ENCODE data around the gene KCTD15. TPM values are rescaled to one million over a fixed set of nuclear protein-coding genes. Genes with fewer than 3 reads are reported as not detected.

KCTD15 gene
- polyA plus RNA-seq, 1 experiment: 59.1 TPM

DNA sequence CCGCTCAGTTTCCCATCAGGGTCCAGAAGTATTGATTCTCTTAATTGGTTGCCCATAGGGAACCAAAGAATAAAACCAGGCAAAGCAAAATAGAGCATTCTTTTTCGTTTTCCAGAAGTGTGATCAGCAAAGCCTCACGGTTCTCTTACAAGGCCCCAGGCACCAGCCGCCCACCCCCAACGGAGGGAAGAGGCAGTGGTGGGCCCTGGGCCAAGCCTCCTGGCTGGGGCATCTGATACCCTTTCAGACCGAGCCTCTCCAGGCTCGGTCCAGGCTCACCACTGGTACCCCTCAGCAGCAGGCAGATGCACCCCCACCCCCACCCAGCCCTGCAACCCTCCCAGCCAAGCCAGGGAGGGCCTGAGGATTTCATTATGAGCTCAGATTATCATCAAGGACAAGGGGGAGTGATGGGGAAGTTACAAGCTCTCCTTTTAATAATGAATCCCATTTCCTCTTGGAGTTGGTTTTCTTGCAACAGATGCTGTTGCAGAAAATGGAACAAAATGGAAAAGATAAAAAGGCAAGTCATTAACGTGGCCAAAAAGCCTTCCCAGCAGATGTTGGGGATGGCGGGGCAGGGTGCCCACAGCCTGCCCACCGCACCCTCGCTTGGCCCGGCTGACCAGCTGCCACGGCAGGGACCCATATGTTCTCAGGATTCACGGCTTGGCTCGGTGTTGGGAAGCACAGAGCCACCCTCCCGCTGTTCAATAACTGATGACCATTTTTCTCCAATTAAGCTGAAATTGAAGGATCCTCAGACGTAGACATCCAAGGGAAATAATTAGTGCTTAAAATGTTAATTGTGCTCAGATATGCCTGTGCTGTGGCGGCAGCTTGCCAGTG is 45.9 kb upstream of the KCTD15 start:
- Histone ChIP-seq H3K36me3 (ENCODE audit: control insufficient read depth, insufficient read depth, low read length) (no peaks in the 10 kb centered on the region), H3K4me3 (ENCODE audit: low read depth, low read length) (no peak overlapping the region), H3K27me3 (ENCODE audit: control insufficient read depth, insufficient read depth, low read length) (peaks cover 3% of the 10 kb centered on the region)
- POLR2A ChIA-PET: no interaction called here
- no peak for DNase-seq (ENCODE audit: low read depth)
- CTCF ChIA-PET: interaction anchor here (1.3 kb wide), 1 partner anchor 27 kb away, joined by 4 read pairs; no protein-coding TSS in a partner anchor
- TF ChIP-seq, protein P1, sequence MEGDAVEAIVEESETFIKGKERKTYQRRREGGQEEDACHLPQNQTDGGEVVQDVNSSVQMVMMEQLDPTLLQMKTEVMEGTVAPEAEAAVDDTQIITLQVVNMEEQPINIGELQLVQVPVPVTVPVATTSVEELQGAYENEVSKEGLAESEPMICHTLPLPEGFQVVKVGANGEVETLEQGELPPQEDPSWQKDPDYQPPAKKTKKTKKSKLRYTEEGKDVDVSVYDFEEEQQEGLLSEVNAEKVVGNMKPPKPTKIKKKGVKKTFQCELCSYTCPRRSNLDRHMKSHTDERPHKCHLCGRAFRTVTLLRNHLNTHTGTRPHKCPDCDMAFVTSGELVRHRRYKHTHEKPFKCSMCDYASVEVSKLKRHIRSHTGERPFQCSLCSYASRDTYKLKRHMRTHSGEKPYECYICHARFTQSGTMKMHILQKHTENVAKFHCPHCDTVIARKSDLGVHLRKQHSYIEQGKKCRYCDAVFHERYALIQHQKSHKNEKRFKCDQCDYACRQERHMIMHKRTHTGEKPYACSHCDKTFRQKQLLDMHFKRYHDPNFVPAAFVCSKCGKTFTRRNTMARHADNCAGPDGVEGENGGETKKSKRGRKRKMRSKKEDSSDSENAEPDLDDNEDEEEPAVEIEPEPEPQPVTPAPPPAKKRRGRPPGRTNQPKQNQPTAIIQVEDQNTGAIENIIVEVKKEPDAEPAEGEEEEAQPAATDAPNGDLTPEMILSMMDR (IDR thresholded peaks at IDR 0.05; ENCODE audit: insufficient read depth, low read depth, low read length): no peak

DNA sequence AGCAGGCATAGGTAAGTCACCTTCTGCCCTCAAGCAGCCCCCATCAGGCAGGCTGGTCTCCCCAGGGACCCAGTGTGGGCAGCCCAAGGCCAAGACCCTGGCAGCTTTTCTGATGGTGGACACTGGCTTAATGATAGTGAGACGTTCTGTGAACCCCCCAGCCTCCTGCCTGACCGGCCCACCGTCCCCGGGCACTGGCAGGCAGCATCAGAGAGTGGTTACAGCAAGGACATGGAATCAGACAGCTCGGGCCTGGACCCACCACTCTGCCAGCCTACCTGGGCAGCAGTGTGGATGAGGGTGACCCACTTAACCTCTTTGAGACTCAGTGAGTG is 45.3 kb upstream of the KCTD15 start:
- no peak overlapping the region for H3K4me3 ChIP-seq (ENCODE audit: low read depth, low read length)
- DNase-seq (ENCODE audit: low read depth): no peak
- TF ChIP-seq, protein P1 (IDR thresholded peaks at IDR 0.05; ENCODE audit: insufficient read depth, low read depth, low read length): no peak
- ChIA-PET CTCF (interaction anchor here (1.1 to 1.3 kb wide), 2 partner anchors 27 to 234 kb away, joined by 3 to 4 read pairs; no protein-coding TSS in a partner anchor), POLR2A (no interaction called here)
- H3K36me3 ChIP-seq (ENCODE audit: control insufficient read depth, insufficient read depth, low read length): no peaks in the 10 kb centered on the region
- H3K27me3 ChIP-seq (ENCODE audit: control insufficient read depth, insufficient read depth, low read length): peaks cover 5% of the 10 kb centered on the region

DNA sequence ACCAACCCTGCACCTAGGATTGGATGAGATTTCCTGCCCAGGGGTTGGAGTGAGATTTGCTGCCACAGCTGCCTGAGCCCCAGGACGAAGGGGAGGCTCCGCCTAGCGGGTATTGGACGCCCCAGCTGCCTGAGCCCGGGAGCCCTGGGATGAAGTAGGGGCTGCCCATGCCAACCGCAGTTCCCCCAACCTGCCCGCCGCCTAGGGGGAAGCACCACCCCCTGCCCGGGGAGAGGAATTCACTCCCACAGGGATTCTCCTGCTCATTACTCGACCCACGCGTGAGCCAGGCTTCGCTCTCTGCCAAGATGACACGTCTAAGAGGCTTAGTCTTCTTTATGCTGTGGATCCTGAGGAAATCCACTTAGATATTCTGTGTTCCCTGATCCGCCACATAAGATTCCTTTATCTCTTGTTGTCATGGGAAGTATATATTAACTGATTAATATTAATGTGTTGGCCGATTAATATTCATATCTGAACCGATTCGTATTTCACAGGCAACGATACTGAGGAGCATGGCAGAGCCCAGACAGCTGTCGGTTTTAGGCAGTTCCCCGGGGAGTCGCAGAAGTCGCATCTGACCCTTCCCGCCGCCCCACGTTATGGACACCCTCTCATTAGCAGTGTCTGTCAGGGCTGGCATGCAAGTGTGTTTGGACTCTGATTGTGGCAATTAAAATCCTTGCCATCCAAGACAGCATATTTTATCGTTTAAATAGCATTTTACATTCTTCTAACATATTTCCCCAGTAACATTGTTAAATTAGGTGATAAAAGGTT is 44.5 kb upstream of the KCTD15 start:
- POLR2A ChIA-PET: no interaction called here
- Histone ChIP-seq H3K4me3 (ENCODE audit: low read depth, low read length) (no peak overlapping the region), H3K27me3 (ENCODE audit: control insufficient read depth, insufficient read depth, low read length) (peaks cover 6% of the 10 kb centered on the region), H3K36me3 (ENCODE audit: control insufficient read depth, insufficient read depth, low read length) (no peaks in the 10 kb centered on the region)
- TF ChIP-seq, protein P1 (IDR thresholded peaks at IDR 0.05; ENCODE audit: insufficient read depth, low read depth, low read length): no peak
- CTCF ChIA-PET: interaction anchor here (1.1 kb wide), 1 partner anchor 233 kb away, joined by 3 read pairs; no protein-coding TSS in a partner anchor
- no peak for DNase-seq (ENCODE audit: low read depth)

DNA sequence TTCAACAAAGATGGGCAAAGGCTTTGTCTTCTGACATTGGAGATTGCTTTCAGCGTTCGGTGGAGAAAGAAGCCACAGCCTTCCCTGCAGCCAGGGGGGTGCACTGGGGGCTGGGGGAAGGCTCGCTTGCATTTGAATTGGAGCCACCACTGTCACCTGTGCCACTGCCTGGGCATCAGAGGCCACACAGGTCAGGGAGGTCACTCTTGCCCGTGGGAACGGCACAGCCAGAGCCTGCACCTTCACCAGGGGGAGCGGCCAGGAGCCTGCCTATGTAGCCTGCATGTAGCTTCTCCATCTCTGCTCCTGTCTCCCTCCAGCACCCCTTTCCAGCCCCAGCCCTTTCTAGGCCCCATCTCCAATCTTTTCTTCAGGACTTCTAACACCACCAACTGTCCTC is 43.7 kb upstream of the KCTD15 start:
- no peak for DNase-seq (ENCODE audit: low read depth)
- CTCF ChIA-PET: no interaction called here
- TF ChIP-seq, protein P1 (IDR thresholded peaks at IDR 0.05; ENCODE audit: insufficient read depth, low read depth, low read length): no peak
- POLR2A ChIA-PET: no interaction called here
- Histone ChIP-seq H3K36me3 (ENCODE audit: control insufficient read depth, insufficient read depth, low read length) (no peaks in the 10 kb centered on the region), H3K4me3 (ENCODE audit: low read depth, low read length) (no peak overlapping the region), H3K27me3 (ENCODE audit: control insufficient read depth, insufficient read depth, low read length) (peaks cover 6% of the 10 kb centered on the region)

DNA sequence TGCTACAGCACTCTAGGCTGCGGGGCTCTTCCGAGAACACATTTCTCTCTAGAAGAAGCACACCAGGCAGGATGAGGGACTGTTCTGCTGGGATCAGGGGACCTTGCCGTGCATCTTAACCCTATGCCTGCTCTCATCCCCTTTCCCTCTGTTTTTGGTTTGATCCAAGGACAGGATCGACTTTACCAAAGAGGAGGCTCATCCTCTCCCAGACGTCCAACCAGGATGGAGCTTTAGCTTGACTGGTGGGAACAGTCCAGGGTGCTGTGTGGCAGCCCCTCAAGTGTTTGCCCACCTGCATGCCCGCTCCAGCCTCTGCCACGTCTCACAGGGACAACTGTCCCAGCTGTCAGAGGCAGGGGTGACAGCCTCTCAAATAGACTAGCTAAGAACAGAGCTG is 42.3 kb upstream of the KCTD15 start:
- no peak for DNase-seq (ENCODE audit: low read depth)
- POLR2A ChIA-PET: no interaction called here
- Histone ChIP-seq H3K4me3 (ENCODE audit: low read depth, low read length) (no peak overlapping the region), H3K36me3 (ENCODE audit: control insufficient read depth, insufficient read depth, low read length) (no peaks in the 10 kb centered on the region), H3K27me3 (ENCODE audit: control insufficient read depth, insufficient read depth, low read length) (peaks cover 6% of the 10 kb centered on the region)
- TF ChIP-seq, protein P1 (IDR thresholded peaks at IDR 0.05; ENCODE audit: insufficient read depth, low read depth, low read length): no peak
- CTCF ChIA-PET: interaction anchor here (0.6 to 2.0 kb wide), 5 partner anchors 17 to 338 kb away, joined by 3 to 5 read pairs (median 3); no protein-coding TSS in a partner anchor

Data from BJ (cell line).